Ovary (tissue), 3 donors: Measurements from ENCODE around the gene OR9A2.

Experiments
- EP300 ChIP-seq: sonication (generic); formaldehyde crosslinking; IDR thresholded peaks from one replicate; pipeline ENCODE4 v1.6.1; 2017; ENCODE audit warnings: antibody characterized with exemption
- POLR2A ChIP-seq: fragments of 450-650 bp; IDR thresholded peaks from one replicate; pipeline ENCODE4 v1.6.1; 2017; ENCODE audit warnings: antibody characterized with exemption, mild to moderate bottlenecking, moderate library complexity
- TF ChIP-seq, protein P1 (sequence below), 3 donors: fragments of 450-650 bp in 2 of 3; fragments of 200-600 bp in 1 of 3; IDR thresholded peaks; one replicate each; pipeline versions ENCODE4 v1.5.1 to v1.8.0; 2016 to 2022; ENCODE audit warnings: antibody characterized with exemption in 3 of 3, mild to moderate bottlenecking in 1 of 3
- donor health status: DM: no; HTN: no; CAD: no.

DNA sequence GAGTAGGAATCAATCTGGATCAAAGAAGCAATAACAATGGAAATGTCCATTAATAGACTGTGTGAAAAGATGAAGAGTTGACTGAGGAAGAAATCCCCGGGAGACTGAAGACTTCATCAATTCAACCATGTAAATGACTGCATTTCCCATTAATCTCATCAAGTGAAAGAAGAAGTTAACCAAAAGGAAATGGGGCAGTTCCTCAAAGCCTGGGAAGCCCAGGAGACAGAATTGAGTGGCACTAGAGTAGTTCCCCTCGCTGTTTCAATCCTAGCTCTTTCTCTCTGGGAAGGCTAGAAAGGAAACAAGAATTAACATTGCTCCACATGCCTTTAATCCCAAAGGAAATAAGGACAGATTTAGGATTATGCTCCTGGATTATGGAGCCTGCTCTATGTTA lies 20.4 kb upstream of the OR9A2 start:
- TF ChIP-seq, protein P1, sequence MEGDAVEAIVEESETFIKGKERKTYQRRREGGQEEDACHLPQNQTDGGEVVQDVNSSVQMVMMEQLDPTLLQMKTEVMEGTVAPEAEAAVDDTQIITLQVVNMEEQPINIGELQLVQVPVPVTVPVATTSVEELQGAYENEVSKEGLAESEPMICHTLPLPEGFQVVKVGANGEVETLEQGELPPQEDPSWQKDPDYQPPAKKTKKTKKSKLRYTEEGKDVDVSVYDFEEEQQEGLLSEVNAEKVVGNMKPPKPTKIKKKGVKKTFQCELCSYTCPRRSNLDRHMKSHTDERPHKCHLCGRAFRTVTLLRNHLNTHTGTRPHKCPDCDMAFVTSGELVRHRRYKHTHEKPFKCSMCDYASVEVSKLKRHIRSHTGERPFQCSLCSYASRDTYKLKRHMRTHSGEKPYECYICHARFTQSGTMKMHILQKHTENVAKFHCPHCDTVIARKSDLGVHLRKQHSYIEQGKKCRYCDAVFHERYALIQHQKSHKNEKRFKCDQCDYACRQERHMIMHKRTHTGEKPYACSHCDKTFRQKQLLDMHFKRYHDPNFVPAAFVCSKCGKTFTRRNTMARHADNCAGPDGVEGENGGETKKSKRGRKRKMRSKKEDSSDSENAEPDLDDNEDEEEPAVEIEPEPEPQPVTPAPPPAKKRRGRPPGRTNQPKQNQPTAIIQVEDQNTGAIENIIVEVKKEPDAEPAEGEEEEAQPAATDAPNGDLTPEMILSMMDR (IDR thresholded peaks at IDR 0.05) = no peak
- TF ChIP-seq POLR2A = no peak
- TF ChIP-seq EP300 = no peak
